ENCODE data around the gene RBM28.

DNA sequence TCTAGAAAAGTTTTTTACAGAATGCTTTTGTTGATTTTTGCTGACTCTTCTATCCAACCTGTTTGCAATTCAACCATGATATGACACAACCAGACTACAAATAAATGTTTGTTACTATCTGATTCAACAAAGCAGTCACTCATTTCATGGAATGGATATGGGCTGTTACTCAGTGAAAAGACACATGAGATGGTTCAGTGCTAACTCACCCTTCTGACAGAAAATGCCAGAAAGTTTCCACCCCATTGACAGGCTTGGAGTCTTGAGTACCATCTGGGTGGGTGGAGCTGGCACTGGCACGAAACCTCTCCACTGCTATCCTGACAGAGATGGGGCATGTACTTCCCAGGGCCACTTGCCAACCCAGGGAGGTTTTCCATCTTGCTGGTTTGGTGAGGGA is 39.5 kb downstream of the RBM28 start:
- TF ChIP-seq, protein P1, sequence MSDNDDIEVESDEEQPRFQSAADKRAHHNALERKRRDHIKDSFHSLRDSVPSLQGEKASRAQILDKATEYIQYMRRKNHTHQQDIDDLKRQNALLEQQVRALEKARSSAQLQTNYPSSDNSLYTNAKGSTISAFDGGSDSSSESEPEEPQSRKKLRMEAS (IDR thresholded peaks at IDR 0.05) = no peak
- TF ChIP-seq, protein P2, sequence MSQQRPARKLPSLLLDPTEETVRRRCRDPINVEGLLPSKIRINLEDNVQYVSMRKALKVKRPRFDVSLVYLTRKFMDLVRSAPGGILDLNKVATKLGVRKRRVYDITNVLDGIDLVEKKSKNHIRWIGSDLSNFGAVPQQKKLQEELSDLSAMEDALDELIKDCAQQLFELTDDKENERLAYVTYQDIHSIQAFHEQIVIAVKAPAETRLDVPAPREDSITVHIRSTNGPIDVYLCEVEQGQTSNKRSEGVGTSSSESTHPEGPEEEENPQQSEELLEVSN (IDR thresholded peaks at IDR 0.05) = no peak
- TF ChIP-seq EGR1 (IDR thresholded peaks at IDR 0.05; ENCODE audit: borderline replicate concordance, low read depth, low read length) = no peak
